Dermis microvascular lymphatic vessel endothelial cell (primary cell): ENCODE measurements around the gene RALGAPA1. TPM values are rescaled to one million over a fixed set of nuclear protein-coding genes. Genes with fewer than 3 reads are reported as not detected.
"Not testable (repeated sequence)": the region's sequence is repeated elsewhere in the genome, so short reads cannot be mapped to it uniquely, and the experiment has no call there.

Experiments used
- DNase-seq, 2 donors: peaks; one replicate each; pipeline versions ENCODE4 v3.0.0 to v3.0.0-alpha.2; 2010; ENCODE audit warnings: low read depth in 2 of 2
- total RNA-seq: library from RNA; depleted of rRNA; stranded (reverse); fragments of >200 nt; gene quantifications from 2 replicates; pipeline ENCODE4 v1.2.1, GENCODE V29; 2014

RALGAPA1 gene
- total RNA-seq, 1 donor from 2014 or later: 11.9 TPM

- DNase-seq: no peak
These were observed 177.9 kb downstream of the RALGAPA1 start for GRCh38 chr14:35631071-35631805.

- DNase-seq: no peak
These were observed 180.1 kb downstream of the RALGAPA1 start for GRCh38 chr14:35628989-35629388.

- DNase-seq: not testable (repeated sequence)
These were observed 182.1 kb downstream of the RALGAPA1 start for GRCh38 chr14:35626947-35627346.

DNA sequence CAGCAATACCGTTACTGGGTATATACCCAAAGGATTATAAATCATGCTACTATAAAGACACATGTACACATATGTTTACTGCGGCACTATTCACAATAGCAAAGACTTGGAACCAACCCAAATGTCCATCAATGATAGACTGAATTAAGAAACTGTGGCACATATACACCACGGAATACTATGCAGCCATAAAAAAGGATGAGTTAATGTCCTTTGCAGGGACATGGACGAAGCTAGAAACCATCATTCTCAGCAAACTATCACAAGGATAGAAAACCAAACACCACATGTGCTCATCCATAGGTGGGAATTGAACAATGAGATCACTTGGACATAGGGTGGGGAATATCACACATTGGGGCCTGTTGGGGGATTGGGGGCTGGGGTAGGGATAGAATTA, 187.1 kb downstream of the RALGAPA1 start:
- not testable (repeated sequence) for DNase-seq

- DNase-seq: not testable (repeated sequence)
These were observed 189.1 kb downstream of the RALGAPA1 start for GRCh38 chr14:35619998-35620397.

DNA sequence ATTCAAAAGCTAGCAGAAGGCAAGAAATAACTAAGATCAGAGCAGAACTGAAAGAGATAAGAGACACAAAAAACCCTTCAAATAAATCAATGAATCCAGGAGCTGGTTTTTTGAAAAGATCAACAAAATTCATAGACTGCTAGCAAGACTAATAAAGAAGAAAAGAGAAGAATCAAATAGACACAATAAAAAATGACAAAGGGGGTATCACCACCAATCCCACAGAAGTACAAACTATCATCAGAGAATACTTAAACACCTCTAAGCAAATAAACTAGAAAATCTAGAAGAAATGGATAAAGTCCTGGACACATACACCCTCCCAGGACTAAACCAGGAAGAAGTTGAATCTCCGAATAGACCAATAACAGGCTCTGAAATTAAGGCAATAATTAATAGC, 189.6 kb downstream of the RALGAPA1 start:
- DNase-seq: not testable (repeated sequence)

- DNase-seq: no peak
These were observed 191.6 kb downstream of the RALGAPA1 start for GRCh38 chr14:35617500-35617899.

DNA sequence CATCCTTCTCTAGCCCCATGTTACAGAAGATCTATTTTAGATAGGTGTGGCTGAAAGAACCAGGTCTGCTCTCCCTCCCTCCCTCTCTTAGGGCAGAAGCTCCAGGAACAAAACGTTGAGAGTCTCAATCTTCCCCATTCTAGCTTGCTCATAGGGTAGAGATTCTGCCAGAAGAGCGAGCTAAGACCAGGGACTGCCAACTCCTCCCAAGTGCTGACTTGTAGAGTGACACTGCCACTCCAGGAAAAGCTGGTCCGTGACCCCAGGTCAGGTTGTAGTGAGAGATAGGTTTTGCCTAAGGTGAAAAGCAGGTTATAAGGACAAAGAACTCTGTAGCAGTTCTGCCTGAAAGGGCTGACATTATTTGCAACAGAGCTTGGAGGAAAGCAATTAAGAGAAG, 201.7 kb downstream of the RALGAPA1 start:
- DNase-seq: no peak

DNA sequence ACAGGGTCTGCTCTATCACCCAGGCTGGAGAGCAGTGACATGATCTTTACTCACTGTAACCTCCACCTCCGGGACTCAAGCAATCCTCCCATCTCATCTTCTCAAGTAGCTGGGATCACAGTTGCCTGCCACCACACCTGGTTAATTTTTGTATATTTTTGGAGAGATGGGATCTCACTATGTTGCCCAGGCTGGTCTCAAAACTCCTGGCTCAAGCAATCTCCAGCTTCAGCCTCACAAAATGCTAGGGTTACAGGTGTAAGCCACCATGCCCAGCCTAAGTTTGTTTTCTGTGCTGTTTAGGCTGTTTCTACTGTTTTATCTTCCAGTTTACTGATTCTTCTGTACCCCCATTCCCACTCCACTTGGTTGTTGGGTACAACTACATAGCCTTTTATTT, 208.8 kb downstream of the RALGAPA1 start:
- no peak for DNase-seq

DNA sequence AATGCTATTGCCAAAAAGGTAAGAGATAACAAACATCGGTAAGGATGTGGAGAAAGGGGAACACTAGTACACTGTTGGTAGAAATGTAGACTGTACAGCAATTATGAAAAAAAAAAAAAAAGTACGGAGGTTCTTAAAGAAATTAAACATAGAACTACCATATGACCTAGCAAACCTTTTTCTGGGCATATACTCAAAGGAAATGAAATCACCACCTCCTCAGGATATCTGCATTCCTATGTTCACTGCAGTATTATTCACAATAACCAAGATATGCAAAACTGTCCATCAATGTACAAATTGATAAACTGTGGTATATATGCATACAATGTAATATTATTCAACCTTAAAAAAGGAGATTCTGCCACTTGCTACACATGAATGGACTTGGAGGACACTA, 214.5 kb downstream of the RALGAPA1 start:
- DNase-seq: peak in 1 of 2 donors; percentile 40

DNA sequence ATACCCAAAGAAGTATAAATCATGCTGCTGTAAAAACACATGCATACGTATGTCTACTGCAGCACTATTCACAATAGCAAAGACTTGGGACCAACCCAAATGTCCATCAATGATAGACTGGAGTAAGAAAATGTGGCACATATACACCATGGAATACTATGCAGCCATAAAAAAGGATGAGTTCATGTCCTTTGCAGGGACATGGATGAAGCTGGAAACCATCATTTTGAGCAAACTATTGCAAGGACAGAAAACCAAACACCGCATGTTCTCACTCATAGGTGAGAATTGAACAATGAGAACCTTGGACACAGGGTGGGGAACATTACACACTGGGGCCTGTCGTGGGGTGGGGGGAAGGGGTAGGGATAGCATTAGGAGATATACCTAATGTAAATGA, 221.7 kb downstream of the RALGAPA1 start:
- DNase-seq: not testable (repeated sequence)

DNA sequence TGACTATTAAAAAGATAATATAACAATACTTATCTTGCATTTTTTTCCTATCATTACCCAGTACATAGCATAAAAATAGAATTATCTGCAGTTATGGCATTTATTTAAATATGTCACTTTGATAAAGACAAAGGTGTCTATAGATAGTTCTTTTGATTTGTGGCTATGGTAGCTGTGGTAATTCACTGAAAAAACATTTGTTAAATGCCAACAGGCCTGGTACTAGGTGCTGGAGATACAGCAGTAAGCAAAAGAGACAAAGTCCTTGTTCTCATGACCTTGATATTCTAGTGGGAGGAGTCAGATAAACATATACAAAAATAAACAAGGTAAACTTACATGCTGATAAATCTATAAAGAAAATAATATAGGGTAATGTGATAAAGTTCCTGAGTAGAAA, 230.5 kb downstream of the RALGAPA1 start:
- no peak for DNase-seq

GRCh38 chr14:35578135-35578534, 231.0 kb downstream of the RALGAPA1 start:
- no peak for DNase-seq

- no peak for DNase-seq
These were observed 232.2 kb downstream of the RALGAPA1 start for GRCh38 chr14:35576856-35577255.

DNA sequence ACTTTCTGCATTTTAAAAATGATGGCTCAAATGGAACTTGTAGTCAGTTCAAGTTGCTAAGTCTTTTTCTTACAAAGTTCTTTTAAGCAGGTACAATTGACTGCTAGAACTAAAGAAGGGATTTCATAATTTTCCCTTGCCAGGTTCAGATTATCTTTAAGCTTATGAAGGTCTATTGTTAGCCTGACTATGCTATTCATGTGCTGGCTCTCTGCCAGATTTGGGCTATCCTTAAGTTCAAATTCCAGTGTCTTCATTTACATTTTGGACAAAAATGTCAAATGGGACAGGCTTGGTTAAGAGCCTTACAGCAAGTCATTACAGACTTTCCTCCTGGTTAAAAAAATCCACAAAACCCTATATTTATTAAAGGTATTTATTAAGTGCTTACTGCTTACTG, 232.8 kb downstream of the RALGAPA1 start:
- DNase-seq: peak in 1 of 2 donors; percentile 33

- DNase-seq: no peak
These were observed 235.2 kb downstream of the RALGAPA1 start for GRCh38 chr14:35573911-35574310.

GRCh38 chr14:35571598-35571997, 237.5 kb downstream of the RALGAPA1 start:
- no peak for DNase-seq

GRCh38 chr14:35565871-35566464, 243.1 kb downstream of the RALGAPA1 start:
- DNase-seq: no peak

GRCh38 chr14:35558680-35559079, 250.4 kb downstream of the RALGAPA1 start:
- DNase-seq: no peak

DNA sequence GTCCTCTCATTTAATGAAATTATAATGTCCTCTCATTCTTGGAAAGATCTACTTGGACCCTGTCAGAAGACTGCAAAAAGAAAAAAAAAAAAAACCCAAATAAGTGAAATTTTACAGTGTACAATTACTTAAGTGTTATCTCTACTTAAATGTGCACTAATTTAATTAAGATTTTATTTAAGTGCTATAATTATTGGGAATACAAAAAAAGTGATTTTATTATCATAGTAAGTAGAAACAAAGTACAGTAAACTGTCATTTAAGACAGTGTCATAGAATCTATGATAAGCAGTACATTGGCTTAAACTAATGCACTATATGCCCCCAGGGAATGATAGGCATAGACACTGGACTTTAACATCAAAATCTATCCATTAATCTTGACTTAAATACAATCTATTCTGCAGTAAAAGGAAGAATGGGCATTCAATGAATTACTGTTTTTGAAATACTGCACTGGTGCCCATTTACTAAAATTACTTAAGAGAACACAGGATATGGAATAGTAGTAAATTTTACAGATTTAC, 251.8 kb downstream of the RALGAPA1 start:
- DNase-seq: no peak

- no peak for DNase-seq
These were observed 252.5 kb downstream of the RALGAPA1 start for GRCh38 chr14:35556548-35556947.

- DNase-seq: no peak
These were observed 255.3 kb downstream of the RALGAPA1 start for GRCh38 chr14:35553808-35554207.

GRCh38 chr14:35551081-35551480, 258.0 kb downstream of the RALGAPA1 start:
- DNase-seq: no peak
